SKM-1 treated with dmso at 0.1 percent for 144 hours (cell line): ENCODE data around the gene PNPLA8.
"Not testable (repeated sequence)": the region's sequence is repeated elsewhere in the genome, so short reads cannot be mapped to it uniquely, and the experiment has no call there.

Source experiments
- DNase-seq: peaks from one replicate; lab custom pipeline; 2025; ENCODE audit not compliant: unreplicated experiment; lab: John Stamatoyannopoulos, UW

The PNPLA8 gene, protein sequence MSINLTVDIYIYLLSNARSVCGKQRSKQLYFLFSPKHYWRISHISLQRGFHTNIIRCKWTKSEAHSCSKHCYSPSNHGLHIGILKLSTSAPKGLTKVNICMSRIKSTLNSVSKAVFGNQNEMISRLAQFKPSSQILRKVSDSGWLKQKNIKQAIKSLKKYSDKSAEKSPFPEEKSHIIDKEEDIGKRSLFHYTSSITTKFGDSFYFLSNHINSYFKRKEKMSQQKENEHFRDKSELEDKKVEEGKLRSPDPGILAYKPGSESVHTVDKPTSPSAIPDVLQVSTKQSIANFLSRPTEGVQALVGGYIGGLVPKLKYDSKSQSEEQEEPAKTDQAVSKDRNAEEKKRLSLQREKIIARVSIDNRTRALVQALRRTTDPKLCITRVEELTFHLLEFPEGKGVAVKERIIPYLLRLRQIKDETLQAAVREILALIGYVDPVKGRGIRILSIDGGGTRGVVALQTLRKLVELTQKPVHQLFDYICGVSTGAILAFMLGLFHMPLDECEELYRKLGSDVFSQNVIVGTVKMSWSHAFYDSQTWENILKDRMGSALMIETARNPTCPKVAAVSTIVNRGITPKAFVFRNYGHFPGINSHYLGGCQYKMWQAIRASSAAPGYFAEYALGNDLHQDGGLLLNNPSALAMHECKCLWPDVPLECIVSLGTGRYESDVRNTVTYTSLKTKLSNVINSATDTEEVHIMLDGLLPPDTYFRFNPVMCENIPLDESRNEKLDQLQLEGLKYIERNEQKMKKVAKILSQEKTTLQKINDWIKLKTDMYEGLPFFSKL

GRCh38 chr7:108525985-108526767 is at the start of gene PNPLA8:
Gene PNPLA8 (minus strand): TSS chr7:108526135. CDS start chr7:108515491, 10,644 bp downstream.
- peak; percentile 98 for DNase-seq

GRCh38 chr7:108575156-108575555 is 49.2 kb upstream of the PNPLA8 start:
- DNase-seq: no peak

GRCh38 chr7:108572480-108572879 is 46.5 kb upstream of the PNPLA8 start:
- no peak for DNase-seq

DNA sequence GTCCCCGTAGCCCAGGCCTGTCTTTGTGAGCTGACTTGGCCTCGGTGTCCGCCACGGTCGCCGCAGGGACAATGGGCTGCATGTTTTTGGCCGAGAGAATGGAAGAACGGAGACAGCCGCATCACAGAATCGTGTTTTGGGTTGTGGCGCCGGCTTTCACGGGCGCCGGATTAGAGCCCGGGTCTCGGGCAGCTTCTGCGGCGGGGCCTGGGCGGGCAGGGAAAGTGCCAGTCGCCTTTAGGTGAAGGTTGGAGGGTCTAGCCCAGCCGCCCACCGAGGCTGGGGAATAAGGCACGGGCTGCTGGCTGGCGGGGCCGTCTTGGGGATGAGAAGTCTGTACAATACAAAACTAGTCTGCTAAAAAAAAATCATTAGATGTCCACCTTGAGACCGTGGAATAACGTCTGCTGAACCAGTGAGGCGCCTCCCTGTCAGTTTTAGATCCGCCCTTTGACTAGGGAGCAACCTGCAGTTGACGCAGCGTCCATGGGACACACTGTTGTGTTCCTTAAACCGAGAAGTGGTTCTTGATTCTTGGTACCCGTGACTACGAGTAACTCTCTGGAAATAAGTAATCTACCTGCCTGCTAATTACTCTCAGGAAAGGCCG is 44.3 kb upstream of the PNPLA8 start:
- no peak for DNase-seq

DNA sequence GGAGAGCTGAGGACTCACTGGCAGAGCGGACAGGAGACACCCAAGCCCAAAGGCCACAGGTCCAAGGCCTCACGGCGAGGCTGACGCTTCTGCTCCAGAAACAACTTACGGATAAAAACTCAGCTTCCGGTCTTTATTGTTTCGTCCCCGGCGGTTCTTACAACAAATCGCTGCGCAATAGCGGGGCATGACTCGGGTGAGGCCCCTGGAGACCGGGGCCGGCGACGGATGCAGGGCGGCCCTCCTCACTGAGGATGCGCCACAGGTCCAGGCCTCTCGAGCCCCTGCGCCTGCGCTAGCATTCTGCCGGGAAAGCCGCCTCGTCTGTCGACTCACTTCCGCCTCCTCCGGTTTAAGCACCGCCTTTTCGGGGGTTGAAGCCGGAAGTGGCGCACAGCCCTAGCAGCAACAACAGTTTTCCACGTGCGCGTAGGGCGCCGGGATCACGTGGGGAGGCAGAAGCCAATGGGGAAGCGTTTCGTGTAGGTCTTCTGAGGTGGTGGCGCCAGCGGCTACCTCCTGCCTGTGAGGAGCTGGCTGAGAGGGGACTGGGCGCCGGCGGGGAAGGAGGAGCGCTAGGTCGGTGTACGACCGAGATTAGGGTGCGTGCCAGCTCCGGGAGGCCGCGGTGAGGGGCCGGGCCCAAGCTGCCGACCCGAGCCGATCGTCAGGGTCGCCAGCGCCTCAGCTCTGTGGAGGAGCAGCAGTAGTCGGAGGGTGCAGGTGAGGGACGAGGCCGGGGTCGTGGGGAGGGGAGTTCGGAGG is 43.6 kb upstream of the PNPLA8 start, which contains the start of the genes DNAJB9 and THAP5:
DNAJB9 (plus strand) TSS at position 494 of the 765 bp plus-strand sequence. CDS start 1,853 bp downstream, outside the sequence.
THAP5 (minus strand) TSS at position 326 of the 765 bp plus-strand sequence; CDS start at position 189, 137 bp downstream.
- DNase-seq: peak; percentile 97

- DNase-seq: no peak
These were observed 43.0 kb upstream of the PNPLA8 start for GRCh38 chr7:108568801-108569380.

DNA sequence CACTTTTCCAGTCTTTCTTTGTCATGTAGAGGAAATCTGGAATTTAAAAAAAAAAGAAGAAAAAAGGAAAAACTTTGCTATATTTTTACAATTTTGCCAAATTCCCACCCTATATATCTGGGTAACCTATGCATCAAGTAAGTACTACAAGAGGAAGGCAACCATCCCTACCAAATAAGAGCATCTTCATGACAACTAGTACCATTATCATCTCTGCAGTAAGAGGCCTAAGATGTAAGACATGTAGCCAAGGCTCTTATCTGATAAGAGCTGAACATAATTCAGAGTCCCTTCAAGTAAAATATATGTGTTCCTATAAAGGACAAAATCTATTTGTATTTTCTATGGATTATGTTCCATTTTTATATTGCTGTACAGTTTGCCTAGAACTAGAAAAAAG is 40.1 kb upstream of the PNPLA8 start:
- no peak for DNase-seq

DNA sequence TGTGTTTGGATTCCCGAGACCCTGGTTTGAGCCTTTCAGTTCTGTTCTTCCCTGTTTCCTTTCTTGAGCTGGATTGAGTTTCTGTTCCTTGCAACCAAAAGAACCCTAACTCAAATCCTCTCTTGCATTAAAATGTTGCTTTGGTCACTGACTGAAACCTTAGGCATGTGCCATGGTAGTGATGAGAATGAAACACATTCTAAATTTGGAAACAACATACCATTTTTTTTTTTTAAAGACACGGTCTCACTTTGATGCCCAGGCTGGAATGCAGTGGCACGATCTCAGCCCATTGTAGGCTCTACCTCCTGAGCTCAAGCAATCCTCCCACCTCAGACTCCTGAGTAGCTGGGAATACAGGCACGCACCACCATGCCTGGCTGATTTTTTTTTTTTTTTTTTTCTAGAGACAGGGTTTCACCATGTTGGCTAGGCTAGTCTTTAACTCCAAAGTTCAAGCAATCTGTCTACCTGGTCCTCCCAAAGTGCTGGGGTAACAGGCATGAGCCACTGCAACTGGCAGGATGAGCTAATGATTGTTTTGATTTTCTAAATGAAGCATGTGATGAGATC is 35.2 kb upstream of the PNPLA8 start:
- no peak for DNase-seq

DNA sequence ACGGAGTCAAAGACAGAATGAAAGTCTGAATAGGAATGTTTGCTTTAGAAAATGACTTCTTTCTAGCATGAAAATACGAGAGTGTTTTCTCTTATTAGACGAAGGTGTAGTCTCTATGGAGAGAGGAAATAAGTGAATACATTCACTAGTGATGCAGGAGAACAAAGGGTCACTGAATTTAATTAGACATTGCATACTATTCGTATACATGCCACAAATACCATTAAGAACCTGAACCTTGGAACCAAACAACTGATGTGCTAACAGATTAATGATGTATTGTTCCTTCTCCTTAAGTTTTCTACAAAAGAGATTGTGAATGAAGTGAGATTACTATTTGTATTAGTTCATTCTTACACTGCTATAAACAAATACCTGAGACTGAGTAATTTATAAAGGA is 33.3 kb upstream of the PNPLA8 start:
- DNase-seq: no peak

DNA sequence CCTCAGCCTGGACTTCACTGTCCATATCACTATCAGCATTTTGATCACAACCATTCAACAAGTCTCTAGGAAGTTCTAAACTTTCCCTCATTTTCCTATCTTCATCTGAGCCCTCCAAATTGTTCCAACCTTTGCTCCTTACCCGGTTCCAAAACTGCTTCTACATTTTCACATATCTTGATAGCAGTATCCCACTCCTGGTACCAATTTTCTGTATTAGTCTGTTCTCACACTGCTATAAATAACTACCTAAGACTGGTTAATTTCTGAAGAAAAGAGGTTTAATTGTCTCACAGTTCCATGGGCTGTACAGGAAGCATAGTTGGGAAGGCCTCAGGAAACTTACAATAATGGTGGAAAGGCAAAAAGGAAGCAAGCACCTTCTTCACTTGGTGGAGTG is 31.7 kb upstream of the PNPLA8 start:
- no peak for DNase-seq

GRCh38 chr7:108557191-108557590 is 31.3 kb upstream of the PNPLA8 start:
- no peak for DNase-seq

DNA sequence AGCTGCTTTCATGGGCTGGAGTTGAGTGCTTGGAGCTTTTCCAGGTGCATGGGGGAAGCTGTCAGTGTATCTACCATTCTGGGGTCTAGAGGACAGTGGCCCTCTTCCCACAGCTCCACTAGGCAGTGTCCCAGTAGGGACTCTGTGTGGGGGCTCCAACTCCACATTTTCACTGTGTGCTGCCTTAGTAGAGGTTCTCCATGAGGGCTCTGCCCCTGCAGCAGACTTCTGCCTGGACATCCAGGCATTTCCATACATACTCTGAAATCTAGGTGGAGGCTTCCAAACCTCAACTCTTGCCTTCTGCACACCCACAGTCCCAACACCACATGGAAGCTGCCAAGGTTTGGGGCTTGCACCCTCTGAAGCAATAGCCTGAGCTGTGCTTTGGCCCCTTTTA is 30.7 kb upstream of the PNPLA8 start:
- not testable (repeated sequence) for DNase-seq

DNA sequence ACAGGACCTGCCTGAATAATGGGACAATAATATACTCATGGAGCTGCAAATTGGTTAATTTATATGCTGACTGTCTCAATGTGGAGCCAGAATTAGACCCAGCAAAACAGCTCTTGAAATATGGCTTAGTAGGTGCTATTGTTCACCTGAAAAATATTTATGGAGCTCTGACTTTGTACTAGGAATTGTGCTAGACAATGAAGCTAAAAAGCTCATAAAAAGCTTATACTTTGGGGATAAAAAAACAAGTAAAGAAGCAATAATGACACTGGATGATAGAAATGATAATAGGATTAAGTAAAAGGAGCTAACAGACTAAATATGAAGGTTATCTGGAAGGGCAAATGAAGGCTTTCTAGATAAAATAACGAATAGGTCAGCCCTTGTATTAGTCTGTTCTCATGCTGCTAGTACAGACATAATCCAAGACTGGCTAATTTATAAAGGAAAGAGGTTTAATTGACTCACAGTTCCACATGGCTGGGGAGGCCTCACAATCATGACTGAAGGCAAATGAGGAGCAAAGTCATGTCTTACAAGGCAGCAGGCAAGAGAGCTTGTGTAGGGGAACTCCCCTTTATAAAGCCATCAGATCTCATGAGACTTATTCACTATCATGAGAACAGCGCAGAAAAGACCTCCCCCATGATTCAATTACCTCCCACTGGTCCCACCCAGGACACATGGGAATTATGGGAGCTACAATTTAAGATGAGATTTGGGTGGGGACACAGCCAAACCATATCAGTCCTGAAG is 22.4 kb upstream of the PNPLA8 start:
- not testable (repeated sequence) for DNase-seq

DNA sequence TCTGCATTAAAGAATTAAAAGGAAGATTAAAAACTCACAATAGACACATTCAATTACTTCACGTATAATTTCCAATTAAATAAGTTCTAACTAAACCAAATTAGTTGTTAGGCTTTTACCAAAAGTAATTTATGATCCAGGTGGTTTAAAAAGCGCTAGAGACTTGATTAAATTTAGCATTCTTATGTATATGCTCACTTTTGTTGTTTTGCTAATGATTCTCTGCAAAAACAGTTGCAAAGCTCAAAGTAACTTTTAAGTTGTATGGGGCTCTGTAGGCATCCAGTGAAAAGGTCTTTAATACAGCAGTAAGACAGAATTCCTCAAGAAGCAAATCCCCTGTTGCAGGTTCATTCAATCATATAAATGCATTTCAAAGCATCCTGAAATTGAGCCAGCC is 15.5 kb upstream of the PNPLA8 start:
- no peak for DNase-seq

- DNase-seq: not testable (repeated sequence)
These were observed 12.8 kb upstream of the PNPLA8 start for GRCh38 chr7:108538685-108539084.

GRCh38 chr7:108538236-108538635 is 12.3 kb upstream of the PNPLA8 start:
- not testable (repeated sequence) for DNase-seq

DNA sequence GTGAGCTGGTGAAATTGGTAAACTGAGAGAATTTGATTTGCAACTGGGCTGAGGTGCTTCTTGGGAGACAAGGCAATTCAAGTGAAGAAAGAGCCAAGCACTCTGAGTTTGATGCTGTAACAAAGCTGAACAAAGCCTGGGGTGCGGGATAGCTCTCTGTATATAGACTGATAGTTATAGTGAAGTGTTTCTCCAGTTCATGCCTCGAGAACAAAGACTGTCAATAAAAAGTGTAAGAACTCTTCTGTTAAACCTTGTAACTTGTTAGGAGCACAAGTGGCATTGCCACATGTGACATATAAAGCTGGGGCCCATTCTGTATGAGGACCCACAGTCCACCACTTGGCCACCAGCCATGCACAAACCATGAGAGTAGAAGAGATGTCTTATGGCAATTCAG is 11.3 kb upstream of the PNPLA8 start:
- DNase-seq: no peak

DNA sequence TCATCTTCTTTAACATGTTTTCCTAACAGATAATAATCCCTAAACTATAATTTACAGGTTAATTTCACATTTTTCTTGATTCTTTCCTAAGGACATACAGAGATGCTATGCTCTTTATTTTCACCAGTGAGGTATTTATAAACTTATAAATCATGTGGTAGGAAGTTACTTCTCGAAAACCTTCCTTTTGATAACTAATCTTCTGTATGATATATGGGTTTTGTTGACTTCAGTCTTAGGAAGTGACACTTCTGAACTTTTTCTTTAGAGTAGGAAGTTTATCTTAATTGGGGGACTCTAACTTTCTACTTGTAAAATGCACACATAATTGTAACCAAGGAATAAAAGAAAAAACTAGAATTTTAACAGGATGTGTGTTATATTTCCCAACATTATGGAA is 9.8 kb upstream of the PNPLA8 start:
- DNase-seq: no peak

DNA sequence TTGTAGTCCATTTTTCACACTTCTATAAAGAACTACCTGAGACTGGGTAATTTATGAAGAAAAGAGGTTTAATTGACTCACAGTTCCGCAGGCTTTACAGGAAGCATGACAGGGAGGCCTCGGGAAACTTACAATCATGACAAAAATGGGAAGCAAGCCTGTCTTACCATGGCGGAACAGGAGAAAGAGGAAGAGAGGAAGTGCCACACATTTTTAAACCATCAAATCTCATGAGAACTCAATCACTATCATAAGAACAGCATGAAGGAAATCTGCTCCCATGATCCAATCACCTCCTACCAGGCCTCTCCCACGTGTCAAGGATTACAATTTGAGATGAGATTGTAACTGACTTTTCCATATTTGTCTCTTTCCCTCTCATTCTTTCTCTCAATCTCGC is 9.3 kb upstream of the PNPLA8 start:
- DNase-seq: no peak
